Measurements from ENCODE around the gene KMT2A.
"Not testable (repeated sequence)": the region's sequence is repeated elsewhere in the genome, so short reads cannot be mapped to it uniquely, and the experiment has no call there.

KMT2A gene

GRCh38 chr11:118435893-118436624, at the start of gene KMT2A:
Gene KMT2A, plus strand, starts transcription at chr11:118436492. Its CDS starts 21 bp downstream, at chr11:118436513.
- no peak for FAIRE-seq
- peak; percentile 75 for DNase-seq (ENCODE audit: insufficient read length, low spot score)
- TF ChIP-seq POLR2A (IDR thresholded peaks at IDR 0.05; ENCODE audit: low read depth, low read length), result peak; percentile 56

DNA sequence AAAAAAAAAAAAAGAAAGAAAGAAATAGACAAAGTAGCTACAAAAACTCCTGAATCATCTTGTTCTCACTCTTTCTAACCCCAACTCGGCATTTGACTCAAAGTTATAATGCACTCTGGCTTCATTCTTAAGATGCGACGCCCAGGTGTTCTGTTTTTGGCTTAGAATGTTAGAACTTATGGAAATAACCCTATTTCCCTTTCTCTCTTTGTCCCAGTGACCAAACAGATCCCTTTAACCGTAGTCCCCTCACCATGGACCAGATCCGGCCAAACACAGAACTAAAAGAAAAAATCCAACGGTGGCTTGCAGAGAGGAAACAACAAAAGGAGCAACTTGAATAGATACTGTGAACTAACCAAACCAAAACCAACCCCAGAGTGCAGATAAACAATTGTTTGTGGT, 40.2 kb upstream of the KMT2A start:
- no peak for DNase-seq (ENCODE audit: insufficient read length, low spot score)
- no peak for FAIRE-seq
- no peak for TF ChIP-seq POLR2A (IDR thresholded peaks at IDR 0.05; ENCODE audit: low read depth, low read length)

- DNase-seq (ENCODE audit: insufficient read length, low spot score) (no peak), FAIRE-seq (no peak)
- no peak for TF ChIP-seq POLR2A (IDR thresholded peaks at IDR 0.05; ENCODE audit: low read depth, low read length)
Observed at GRCh38 chr11:118397448-118397847, 38.8 kb upstream of the KMT2A start.

GRCh38 chr11:118398791-118399559, 37.3 kb upstream of the KMT2A start:
- DNase-seq (ENCODE audit: insufficient read length, low spot score) (no peak), FAIRE-seq (no peak)

GRCh38 chr11:118401151-118401879, 35.0 kb upstream of the KMT2A start, which contains the start of gene ATP5MG:
Gene ATP5MG, plus strand, starts transcription at chr11:118401606. Its CDS starts 60 bp downstream, at chr11:118401666.
- DNase-seq (ENCODE audit: insufficient read length, low spot score), result peak; percentile 26
- peak; percentile 41 for FAIRE-seq
- TF ChIP-seq POLR2A (IDR thresholded peaks at IDR 0.05; ENCODE audit: low read depth, low read length), result peak; percentile 42; the same call in 1 of the 2 replicates

More at GRCh38 chr11:118398791-118399559, 37.3 kb upstream of the KMT2A start:
- TF ChIP-seq POLR2A (IDR thresholded peaks at IDR 0.05; ENCODE audit: low read depth, low read length), result no peak

GRCh38 chr11:118401880-118402590, 34.3 kb upstream of the KMT2A start:
- DNase-seq (ENCODE audit: insufficient read length, low spot score), result no peak
- no peak for FAIRE-seq
- TF ChIP-seq POLR2A (IDR thresholded peaks at IDR 0.05; ENCODE audit: low read depth, low read length), result no peak

DNA sequence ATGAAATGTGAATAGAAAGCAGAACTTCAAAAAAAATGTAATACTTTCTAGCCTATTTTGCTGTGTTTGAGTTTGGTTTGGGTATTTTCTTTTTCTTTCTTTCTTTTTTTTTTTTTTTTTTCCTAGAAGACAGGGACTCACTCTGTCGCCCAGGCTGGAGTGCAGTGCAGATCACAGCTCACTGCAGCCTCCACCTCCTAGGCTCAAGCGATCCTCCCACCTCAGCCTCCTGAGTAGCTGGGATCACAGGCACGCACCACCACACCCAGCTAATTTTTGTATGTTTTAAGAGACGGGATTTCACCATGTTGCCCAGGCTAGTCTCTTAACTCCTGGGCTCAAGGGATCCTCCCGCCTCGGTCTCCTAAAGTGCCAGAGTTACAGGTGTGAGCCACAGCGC, 33.7 kb upstream of the KMT2A start:
- not testable (repeated sequence) for DNase-seq (ENCODE audit: insufficient read length, low spot score); FAIRE-seq

DNA sequence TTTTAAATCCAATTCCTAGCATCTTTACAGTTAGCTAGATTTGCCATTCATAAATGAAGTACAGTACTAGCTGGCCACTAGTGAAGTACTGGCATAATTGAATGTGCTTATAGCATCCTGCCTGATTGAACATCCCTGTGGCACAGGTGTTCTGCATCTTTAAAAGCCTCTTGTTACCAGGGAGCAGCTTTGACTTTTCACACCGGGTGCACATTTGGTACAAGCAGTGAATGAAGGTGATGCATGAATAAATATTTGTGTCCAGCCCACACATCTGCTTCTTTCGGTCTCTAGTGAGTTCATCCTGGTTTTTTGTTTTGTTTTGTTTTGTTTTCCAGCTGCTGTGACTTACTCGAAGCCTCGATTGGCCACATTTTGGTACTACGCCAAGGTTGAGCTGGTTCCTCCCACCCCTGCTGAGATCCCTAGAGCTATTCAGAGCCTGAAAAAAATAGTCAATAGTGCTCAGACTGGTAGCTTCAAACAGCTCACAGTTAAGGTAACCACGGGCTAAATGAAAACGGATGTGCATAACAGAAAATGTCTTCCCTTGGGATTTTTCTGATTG, 29.6 kb upstream of the KMT2A start:
- FAIRE-seq (peak; percentile 41), DNase-seq (ENCODE audit: insufficient read length, low spot score) (no peak)
- no peak for TF ChIP-seq POLR2A (IDR thresholded peaks at IDR 0.05; ENCODE audit: low read depth, low read length)

GRCh38 chr11:118410055-118410745, 26.1 kb upstream of the KMT2A start:
- FAIRE-seq (no peak), DNase-seq (ENCODE audit: insufficient read length, low spot score) (no peak)
- no peak for TF ChIP-seq POLR2A (IDR thresholded peaks at IDR 0.05; ENCODE audit: low read depth, low read length)

- DNase-seq (ENCODE audit: insufficient read length, low spot score), result no peak
- TF ChIP-seq POLR2A (IDR thresholded peaks at IDR 0.05; ENCODE audit: low read depth, low read length), result no peak
- FAIRE-seq, result no peak
Observed at GRCh38 chr11:118411530-118411929, 24.8 kb upstream of the KMT2A start.

GRCh38 chr11:118412921-118413320, 23.4 kb upstream of the KMT2A start:
- FAIRE-seq (no peak), DNase-seq (ENCODE audit: insufficient read length, low spot score) (no peak)
- no peak for TF ChIP-seq POLR2A (IDR thresholded peaks at IDR 0.05; ENCODE audit: low read depth, low read length)

DNA sequence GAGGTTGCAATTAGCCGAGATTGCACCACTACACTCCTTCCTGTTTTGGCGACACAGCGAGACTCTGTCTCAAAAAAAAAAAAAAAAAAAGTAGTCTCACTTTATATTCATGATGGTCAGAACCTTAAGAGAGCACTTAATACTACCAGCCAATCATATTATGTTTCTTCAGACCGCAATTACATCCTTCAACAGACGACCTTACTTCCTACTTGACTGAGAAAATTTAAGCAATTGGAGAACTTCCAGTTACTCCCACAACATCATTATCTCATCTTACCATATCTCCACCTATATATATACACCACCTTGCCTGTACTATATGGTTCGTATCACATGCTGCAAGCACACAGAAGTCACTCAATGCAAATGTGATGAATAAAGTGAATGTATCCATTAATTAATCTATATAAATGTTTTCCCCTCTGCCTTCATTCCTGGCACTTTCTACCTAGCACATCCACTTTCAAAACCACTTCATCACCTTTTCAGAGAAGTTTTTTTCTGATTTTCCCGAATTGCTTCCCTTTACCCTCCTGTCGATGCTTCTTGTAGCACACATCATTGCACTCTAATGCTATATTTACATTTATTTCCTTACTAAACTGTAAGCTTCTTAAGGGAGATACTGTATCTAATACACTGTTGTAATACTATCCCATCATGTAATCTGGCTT, 21.1 kb upstream of the KMT2A start:
- no peak for DNase-seq (ENCODE audit: insufficient read length, low spot score)
- FAIRE-seq, result no peak
- no peak for TF ChIP-seq POLR2A (IDR thresholded peaks at IDR 0.05; ENCODE audit: low read depth, low read length)
